Measurements from ENCODE around the gene ODAM. TPM values are rescaled to one million over a fixed set of nuclear protein-coding genes. Genes with fewer than 3 reads are reported as not detected.
A peak's percentile ranks its signal among the peaks of the same experiment; 100 is the strongest.

Gene ODAM
- total RNA-seq, 1 experiment from 2014 or later, result not detected

DNA sequence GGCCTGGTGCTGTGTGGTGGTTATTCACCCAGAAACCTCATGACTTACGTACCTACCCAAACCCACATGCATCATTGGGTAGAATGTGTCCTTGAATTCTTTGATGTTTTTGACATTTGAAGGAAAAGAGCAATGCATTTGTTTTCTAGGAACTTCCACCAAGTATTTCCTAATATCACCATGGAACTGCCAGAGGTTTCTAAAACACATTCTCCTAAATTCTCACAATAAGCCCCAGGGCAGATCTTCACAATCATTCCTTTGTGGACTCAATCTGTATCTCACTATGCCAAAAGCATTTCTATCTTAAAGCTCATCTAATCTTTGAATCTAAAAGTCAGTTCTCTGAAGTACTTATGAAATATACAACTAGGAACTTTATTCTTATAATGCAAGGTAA lies 8.3 kb upstream of the ODAM start (continued):
- TF ChIP-seq, protein P1, sequence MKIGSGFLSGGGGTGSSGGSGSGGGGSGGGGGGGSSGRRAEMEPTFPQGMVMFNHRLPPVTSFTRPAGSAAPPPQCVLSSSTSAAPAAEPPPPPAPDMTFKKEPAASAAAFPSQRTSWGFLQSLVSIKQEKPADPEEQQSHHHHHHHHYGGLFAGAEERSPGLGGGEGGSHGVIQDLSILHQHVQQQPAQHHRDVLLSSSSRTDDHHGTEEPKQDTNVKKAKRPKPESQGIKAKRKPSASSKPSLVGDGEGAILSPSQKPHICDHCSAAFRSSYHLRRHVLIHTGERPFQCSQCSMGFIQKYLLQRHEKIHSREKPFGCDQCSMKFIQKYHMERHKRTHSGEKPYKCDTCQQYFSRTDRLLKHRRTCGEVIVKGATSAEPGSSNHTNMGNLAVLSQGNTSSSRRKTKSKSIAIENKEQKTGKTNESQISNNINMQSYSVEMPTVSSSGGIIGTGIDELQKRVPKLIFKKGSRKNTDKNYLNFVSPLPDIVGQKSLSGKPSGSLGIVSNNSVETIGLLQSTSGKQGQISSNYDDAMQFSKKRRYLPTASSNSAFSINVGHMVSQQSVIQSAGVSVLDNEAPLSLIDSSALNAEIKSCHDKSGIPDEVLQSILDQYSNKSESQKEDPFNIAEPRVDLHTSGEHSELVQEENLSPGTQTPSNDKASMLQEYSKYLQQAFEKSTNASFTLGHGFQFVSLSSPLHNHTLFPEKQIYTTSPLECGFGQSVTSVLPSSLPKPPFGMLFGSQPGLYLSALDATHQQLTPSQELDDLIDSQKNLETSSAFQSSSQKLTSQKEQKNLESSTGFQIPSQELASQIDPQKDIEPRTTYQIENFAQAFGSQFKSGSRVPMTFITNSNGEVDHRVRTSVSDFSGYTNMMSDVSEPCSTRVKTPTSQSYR (CRISPR knock-in tag; IDR thresholded peaks at IDR 0.05), result no peak
- TF ChIP-seq ETV6 (CRISPR knock-in tag; IDR thresholded peaks at IDR 0.05) (no peak), ARID4B (CRISPR knock-in tag; IDR thresholded peaks at IDR 0.05; ENCODE audit: borderline replicate concordance) (no peak), ELF4 (CRISPR knock-in tag; IDR thresholded peaks at IDR 0.05; ENCODE audit: low read depth) (no peak), RELA (CRISPR knock-in tag; IDR thresholded peaks at IDR 0.05; ENCODE audit: borderline replicate concordance) (no peak), NFATC4 (CRISPR knock-in tag; IDR thresholded peaks at IDR 0.05) (no peak), ZNF416 (CRISPR knock-in tag; IDR thresholded peaks at IDR 0.05) (no peak), NR2C2 (CRISPR knock-in tag; IDR thresholded peaks at IDR 0.05) (no peak), HMGA2 (CRISPR knock-in tag; IDR thresholded peaks at IDR 0.05) (no peak), GABPB1 (CRISPR knock-in tag; IDR thresholded peaks at IDR 0.05) (no peak)
- TF ChIP-seq, protein P2, sequence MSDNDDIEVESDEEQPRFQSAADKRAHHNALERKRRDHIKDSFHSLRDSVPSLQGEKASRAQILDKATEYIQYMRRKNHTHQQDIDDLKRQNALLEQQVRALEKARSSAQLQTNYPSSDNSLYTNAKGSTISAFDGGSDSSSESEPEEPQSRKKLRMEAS (CRISPR knock-in tag; IDR thresholded peaks at IDR 0.05), result no peak

- no peak for DNase-seq (ENCODE audit: low spot score)
- ChIA-PET POLR2A (no interaction called here), CTCF (no interaction called here)
- H3K36me3 Mint-ChIP-seq, result no peaks in the 10 kb centered on the region
- peaks cover 9% of the 10 kb centered on the region for H3K4me1 Mint-ChIP-seq
- H3K27me3 Mint-ChIP-seq (ENCODE audit: low read depth), result no peaks in the 10 kb centered on the region
- ATAC-seq, result peak; percentile 59; the same call in 1 of the 2 replicates
- no peak overlapping the region for H3K4me3 Mint-ChIP-seq
- TF ChIP-seq AR (CRISPR knock-in tag; IDR thresholded peaks at IDR 0.05), result no peak
- TF ChIP-seq SOX15 (CRISPR knock-in tag; IDR thresholded peaks at IDR 0.05), result no peak
- no peak for TF ChIP-seq ZNF219 (CRISPR knock-in tag; IDR thresholded peaks at IDR 0.05; ENCODE audit: borderline replicate concordance)
- no peak for TF ChIP-seq ETV6 (CRISPR knock-in tag; IDR thresholded peaks at IDR 0.05)
- no peak for TF ChIP-seq CDX4 (CRISPR knock-in tag; IDR thresholded peaks at IDR 0.05; ENCODE audit: borderline replicate concordance)
- no peak for TF ChIP-seq CBFB (CRISPR knock-in tag; IDR thresholded peaks at IDR 0.05; ENCODE audit: low read depth)
- no peak overlapping the region for H3K27ac Mint-ChIP-seq
- 0 out of 2 replicates have a peak, but pooled peaks cover 3% of the 10 kb centered on the region for H3K9me3 Mint-ChIP-seq
These were observed 4.9 kb upstream of the ODAM start for GRCh38 chr4:70190579-70190978.

Data from WTC11 (cell line).